Measurements from ENCODE around the gene LOX. TPM values are rescaled to one million over a fixed set of nuclear protein-coding genes. Genes with fewer than 3 reads are reported as not detected.

Gene LOX
- total and polyA plus RNA-seq, 4 experiments from 2014 or later, result 0.03 TPM; not detected in 3

- H3K9me3 ChIP-seq (ENCODE audit: control insufficient read depth in 1 of 2, low read length in 2 of 2), result no peaks in the 10 kb centered on the region
- H3K36me3 ChIP-seq (ENCODE audit: insufficient read depth, low read length), result no peaks in the 10 kb centered on the region
- intact Hi-C loops (cut with micrococcal nuclease), result no loop called here
- H3K27ac Mint-ChIP-seq, result no peak overlapping the region
- no peaks in the 10 kb centered on the region for H3K36me3 Mint-ChIP-seq
- H3K4me1 ChIP-seq (ENCODE audit: insufficient read depth, low read length), result no peaks in the 10 kb centered on the region
- ChIA-PET POLR2A (ENCODE audit: partially characterized antibody) (no interaction called here), CTCF (ENCODE audit: partially characterized antibody) (no interaction called here)
- H3K27me3 Mint-ChIP-seq, result no peaks in the 10 kb centered on the region
- H3K4me1 Mint-ChIP-seq, result no peaks in the 10 kb centered on the region
- H3K27ac ChIP-seq (ENCODE audit: low read depth, low read length), result no peak overlapping the region
- H3K27me3 ChIP-seq (ENCODE audit: insufficient read depth, low read length), result no peaks in the 10 kb centered on the region
- no peak overlapping the region for H3K4me3 ChIP-seq (ENCODE audit: low read length in 2 of 2)
- no peak overlapping the region for H3K4me3 Mint-ChIP-seq
- no peak for DNase-seq
- no peaks in the 10 kb centered on the region for H3K9me3 Mint-ChIP-seq
Observed at GRCh38 chr5:122120493-122120892, 42.4 kb upstream of the LOX start.

GRCh38 chr5:122119205-122119604, 41.1 kb upstream of the LOX start:
- POLR2A ChIA-PET (ENCODE audit: partially characterized antibody), result no interaction called here
- H3K36me3 ChIP-seq (ENCODE audit: insufficient read depth, low read length), result no peaks in the 10 kb centered on the region
- no peaks in the 10 kb centered on the region for H3K9me3 ChIP-seq (ENCODE audit: control insufficient read depth in 1 of 2, low read length in 2 of 2)
- no peaks in the 10 kb centered on the region for H3K4me1 ChIP-seq (ENCODE audit: insufficient read depth, low read length)
- intact Hi-C loops (cut with micrococcal nuclease), result no loop called here
- H3K4me3 Mint-ChIP-seq, result no peak overlapping the region
- H3K27ac Mint-ChIP-seq, result no peak overlapping the region
- no peaks in the 10 kb centered on the region for H3K9me3 Mint-ChIP-seq
- DNase-seq, result no peak
- no peak overlapping the region for H3K4me3 ChIP-seq (ENCODE audit: low read length in 2 of 2)
- H3K27me3 Mint-ChIP-seq, result no peaks in the 10 kb centered on the region
- H3K4me1 Mint-ChIP-seq, result no peaks in the 10 kb centered on the region
- CTCF ChIA-PET (ENCODE audit: partially characterized antibody), result no interaction called here
- H3K27ac ChIP-seq (ENCODE audit: low read depth, low read length), result no peak overlapping the region
- H3K27me3 ChIP-seq (ENCODE audit: insufficient read depth, low read length), result no peaks in the 10 kb centered on the region
- H3K36me3 Mint-ChIP-seq, result no peaks in the 10 kb centered on the region

- H3K4me3 Mint-ChIP-seq, result no peak overlapping the region
- ChIA-PET POLR2A (ENCODE audit: partially characterized antibody) (no interaction called here), CTCF (ENCODE audit: partially characterized antibody) (no interaction called here)
- intact Hi-C loops (cut with micrococcal nuclease), result no loop called here
- no peak for DNase-seq
- no peaks in the 10 kb centered on the region for H3K4me1 ChIP-seq (ENCODE audit: insufficient read depth, low read length)
- no peak overlapping the region for H3K27ac Mint-ChIP-seq
- peaks cover 0 to 2% of the 10 kb centered on the region in 2 donors for H3K27me3 Mint-ChIP-seq
- no peaks in the 10 kb centered on the region for H3K36me3 Mint-ChIP-seq
- H3K27me3 ChIP-seq (ENCODE audit: insufficient read depth, low read length), result no peaks in the 10 kb centered on the region
- no peaks in the 10 kb centered on the region for H3K9me3 Mint-ChIP-seq
- no peak overlapping the region for H3K27ac ChIP-seq (ENCODE audit: low read depth, low read length)
- H3K4me3 ChIP-seq (ENCODE audit: low read length in 2 of 2), result no peak overlapping the region
- no peaks in the 10 kb centered on the region for H3K4me1 Mint-ChIP-seq
- no peaks in the 10 kb centered on the region for H3K9me3 ChIP-seq (ENCODE audit: control insufficient read depth in 1 of 2, low read length in 2 of 2)
- H3K36me3 ChIP-seq (ENCODE audit: insufficient read depth, low read length), result no peaks in the 10 kb centered on the region
Observed at GRCh38 chr5:122118356-122118948, 40.4 kb upstream of the LOX start.

GRCh38 chr5:122114501-122114900, 36.4 kb upstream of the LOX start:
- H3K27me3 ChIP-seq (ENCODE audit: insufficient read depth, low read length), result no peaks in the 10 kb centered on the region
- no peak for DNase-seq
- no peak overlapping the region for H3K4me3 ChIP-seq (ENCODE audit: low read length in 2 of 2)
- Mint-ChIP-seq H3K9me3 (no peaks in the 10 kb centered on the region), H3K4me1 (no peaks in the 10 kb centered on the region), H3K36me3 (no peaks in the 10 kb centered on the region), H3K27me3 (peaks cover 2% of the 10 kb centered on the region in 2 donors), H3K4me3 (no peak overlapping the region), H3K27ac (no peak overlapping the region)
- no peaks in the 10 kb centered on the region for H3K36me3 ChIP-seq (ENCODE audit: insufficient read depth, low read length)
- no peak overlapping the region for H3K27ac ChIP-seq (ENCODE audit: low read depth, low read length)
- ChIA-PET CTCF (ENCODE audit: partially characterized antibody) (no interaction called here), POLR2A (ENCODE audit: partially characterized antibody) (no interaction called here)
- intact Hi-C loops (cut with micrococcal nuclease), result no loop called here
- no peaks in the 10 kb centered on the region for H3K4me1 ChIP-seq (ENCODE audit: insufficient read depth, low read length)
- H3K9me3 ChIP-seq (ENCODE audit: control insufficient read depth in 1 of 2, low read length in 2 of 2), result no peaks in the 10 kb centered on the region

GRCh38 chr5:122112733-122113558, 34.9 kb upstream of the LOX start:
- no peak for DNase-seq
- Mint-ChIP-seq H3K9me3 (no peaks in the 10 kb centered on the region), H3K27me3 (peaks cover 2% of the 10 kb centered on the region in 2 donors), H3K36me3 (no peaks in the 10 kb centered on the region), H3K4me3 (no peak overlapping the region), H3K4me1 (no peaks in the 10 kb centered on the region), H3K27ac (no peak overlapping the region)
- POLR2A ChIA-PET (ENCODE audit: partially characterized antibody), result no interaction called here
- intact Hi-C loops (cut with micrococcal nuclease), result no loop called here
- H3K27me3 ChIP-seq (ENCODE audit: insufficient read depth, low read length), result no peaks in the 10 kb centered on the region
- no peak overlapping the region for H3K27ac ChIP-seq (ENCODE audit: low read depth, low read length)
- no peak overlapping the region for H3K4me3 ChIP-seq (ENCODE audit: low read length in 2 of 2)
- no peaks in the 10 kb centered on the region for H3K36me3 ChIP-seq (ENCODE audit: insufficient read depth, low read length)
- CTCF ChIA-PET (ENCODE audit: partially characterized antibody), result no interaction called here
- no peaks in the 10 kb centered on the region for H3K4me1 ChIP-seq (ENCODE audit: insufficient read depth, low read length)
- H3K9me3 ChIP-seq (ENCODE audit: control insufficient read depth in 1 of 2, low read length in 2 of 2), result no peaks in the 10 kb centered on the region

GRCh38 chr5:122112063-122112462, 34.0 kb upstream of the LOX start:
- Mint-ChIP-seq H3K4me3 (no peak overlapping the region), H3K27me3 (peaks cover 2 to 4% of the 10 kb centered on the region in 2 donors), H3K27ac (no peak overlapping the region), H3K9me3 (no peaks in the 10 kb centered on the region), H3K36me3 (no peaks in the 10 kb centered on the region), H3K4me1 (no peaks in the 10 kb centered on the region)
- H3K27me3 ChIP-seq (ENCODE audit: insufficient read depth, low read length), result no peaks in the 10 kb centered on the region
- POLR2A ChIA-PET (ENCODE audit: partially characterized antibody), result no interaction called here
- intact Hi-C loops (cut with micrococcal nuclease), result no loop called here
- no peak overlapping the region for H3K4me3 ChIP-seq (ENCODE audit: low read length in 2 of 2)
- H3K4me1 ChIP-seq (ENCODE audit: insufficient read depth, low read length), result no peaks in the 10 kb centered on the region
- H3K27ac ChIP-seq (ENCODE audit: low read depth, low read length), result no peak overlapping the region
- no peaks in the 10 kb centered on the region for H3K36me3 ChIP-seq (ENCODE audit: insufficient read depth, low read length)
- H3K9me3 ChIP-seq (ENCODE audit: control insufficient read depth in 1 of 2, low read length in 2 of 2), result no peaks in the 10 kb centered on the region
- CTCF ChIA-PET (ENCODE audit: partially characterized antibody), result no interaction called here
- DNase-seq, result no peak

GRCh38 chr5:122111460-122111859, 33.4 kb upstream of the LOX start:
- no peak for DNase-seq
- Histone ChIP-seq H3K4me3 (ENCODE audit: low read length in 2 of 2) (no peak overlapping the region), H3K36me3 (ENCODE audit: insufficient read depth, low read length) (no peaks in the 10 kb centered on the region), H3K9me3 (ENCODE audit: control insufficient read depth in 1 of 2, low read length in 2 of 2) (no peaks in the 10 kb centered on the region), H3K27ac (ENCODE audit: low read depth, low read length) (no peak overlapping the region), H3K27me3 (ENCODE audit: insufficient read depth, low read length) (no peaks in the 10 kb centered on the region), H3K4me1 (ENCODE audit: insufficient read depth, low read length) (no peaks in the 10 kb centered on the region)
- CTCF ChIA-PET (ENCODE audit: partially characterized antibody), result no interaction called here
- intact Hi-C loops (cut with micrococcal nuclease), result no loop called here
- Mint-ChIP-seq H3K4me1 (no peaks in the 10 kb centered on the region), H3K36me3 (no peaks in the 10 kb centered on the region), H3K9me3 (no peaks in the 10 kb centered on the region), H3K4me3 (no peak overlapping the region), H3K27me3 (peaks cover 2 to 4% of the 10 kb centered on the region in 2 donors), H3K27ac (no peak overlapping the region)
- POLR2A ChIA-PET (ENCODE audit: partially characterized antibody), result no interaction called here

All from CD4-positive, alpha-beta memory T cell (primary cell).